HepG2 (cell line): ENCODE data around the gene GRB2. TPM values are rescaled to one million over a fixed set of nuclear protein-coding genes. Genes with fewer than 3 reads are reported as not detected.

Source experiments
- ATAC-seq: fragments of 200-7000 bp; cut with Tn5 transposase; 3 replicates; pipeline ENCODE4 v1.9.1; 2020; ENCODE audit warnings: mild to moderate bottlenecking, moderate library complexity
- BruUV-seq: library from RNA; stranded (reverse); fragments of 400-500 nt; replicated peaks from 2 replicates; lab custom pipeline; 2021; lab: Mats Ljungman, UMichigan
- CTCF ChIA-PET: fragments of 300-600 bp; formaldehyde crosslinking; extraction: SDS; loops from one replicate; lab custom pipeline; 2021; ENCODE audit warnings: low total read pairs, inconsistent platforms, low intra/inter-chr PET ratio; lab: Yijun Ruan, JAX
- POLR2A ChIA-PET: fragments of 350-600 bp; sonication (Branson Sonifier 250); formaldehyde crosslinking; loops from one replicate; lab custom pipeline; 2020; ENCODE audit warnings: antibody characterized with exemption, inconsistent platforms; lab: Yijun Ruan, JAX
- DNase-seq: peaks from one replicate; pipeline ENCODE4 v3.0.0-alpha.2; 2015; ENCODE audit warnings: low spot score
- FAIRE-seq: peaks from 3 replicates; lab custom pipeline; 2011; peaks lifted over from hg19 to GRCh38; lab: Jason Lieb, UNC
- H2AFZ ChIP-seq: one replicate; pipeline ENCODE4 v1.6.1; 2011; ENCODE audit warnings: low read length, inconsistent platforms
- H3K27ac ChIP-seq: fragments of 300-600 bp; 3 replicates; pipeline ENCODE4 v1.8.0; 2011; ENCODE audit warnings: mixed run types, mild to moderate bottlenecking, mixed read lengths, low read length, inconsistent platforms; ENCODE audit not compliant: insufficient read depth; ENCODE audit errors: extremely low read length
- H3K27me3 ChIP-seq, 2 experiments: fragments of 200-600 bp in 1 of 2; 2 replicates in 1 of 2; 3 replicates in 1 of 2; pipeline versions ENCODE4 v1.6.0 to v1.8.0; 2011; ENCODE audit warnings: low read length in 2 of 2, mild to moderate bottlenecking in 2 of 2, moderate library complexity in 2 of 2, inconsistent platforms in 1 of 2; ENCODE audit not compliant: insufficient read depth in 2 of 2, control insufficient read depth in 1 of 2
- H3K36me3 ChIP-seq, 2 experiments: fragments of 200-600 bp in 1 of 2; replicated peaks in 1 of 2; 2 replicates in 1 of 2; 3 replicates in 1 of 2; pipeline versions ENCODE4 v1.5.1 to v1.8.0; 2011; ENCODE audit warnings: low read length in 2 of 2, inconsistent platforms in 1 of 2; ENCODE audit not compliant: insufficient read depth in 2 of 2, control insufficient read depth in 1 of 2
- H3K4me1 ChIP-seq: 2 replicates; pipeline ENCODE4 v1.5.1; 2012; ENCODE audit warnings: low read length, inconsistent platforms; ENCODE audit not compliant: insufficient read depth
- H3K4me2 ChIP-seq: 2 replicates; pipeline ENCODE4 v1.6.0; 2011; ENCODE audit warnings: low read depth, low read length, inconsistent platforms
- H3K4me3 ChIP-seq, 3 experiments: fragments of 200-600 bp in 1 of 3; sonication (generic), shearing (Covaris generic) in 1 of 3; replicated peaks in 1 of 3; 2 replicates each; pipeline ENCODE4 v1.5.1; 2011 to 2016; ENCODE audit warnings: low read length in 3 of 3, inconsistent platforms in 2 of 3, low read depth in 2 of 3, mild to moderate bottlenecking in 2 of 3, control low read depth in 1 of 3, mixed read lengths in 1 of 3; ENCODE audit not compliant: insufficient read depth in 1 of 3
- H3K79me2 ChIP-seq: one replicate; pipeline ENCODE4 v1.6.1; 2011; ENCODE audit warnings: low read length, inconsistent platforms; ENCODE audit not compliant: insufficient read depth
- H3K9ac ChIP-seq: 2 replicates; pipeline ENCODE4 v1.6.0; 2011; ENCODE audit warnings: mild to moderate bottlenecking, low read depth, low read length, inconsistent platforms; ENCODE audit not compliant: insufficient read depth
- H3K9me3 ChIP-seq: 2 replicates; pipeline ENCODE4 v1.5.1; 2012; ENCODE audit warnings: mild to moderate bottlenecking, low read length
- H4K20me1 ChIP-seq: 2 replicates; pipeline ENCODE4 v1.6.0; 2011; ENCODE audit warnings: inconsistent platforms, mild to moderate bottlenecking, low read length, moderate library complexity; ENCODE audit not compliant: insufficient read depth
- ARID5B ChIP-seq: IDR thresholded peaks from 2 replicates; pipeline ENCODE4 v1.4.0; 2020; ENCODE audit warnings: mild to moderate bottlenecking, missing genetic modification reagents
- EED ChIP-seq: sonication (generic); formaldehyde crosslinking; IDR thresholded peaks from 2 replicates; pipeline ENCODE4 v1.5.0; 2020; ENCODE audit warnings: mild to moderate bottlenecking, missing genetic modification reagents
- ZC3H13 ChIP-seq: sonication (generic); formaldehyde crosslinking; IDR thresholded peaks from 2 replicates; pipeline ENCODE4 v1.8.1; 2023; ENCODE audit warnings: mild to moderate bottlenecking, missing genetic modification reagents, moderate library complexity
- ZNF235 ChIP-seq: sonication (generic); formaldehyde crosslinking; IDR thresholded peaks from 2 replicates; pipeline ENCODE4 v1.8.1; 2023; ENCODE audit warnings: mild to moderate bottlenecking, missing genetic modification reagents, borderline replicate concordance
- ZNF687 ChIP-seq: sonication (generic); formaldehyde crosslinking; IDR thresholded peaks from 2 replicates; pipeline ENCODE4 v1.5.1; 2020; ENCODE audit warnings: mild to moderate bottlenecking, missing genetic modification reagents, moderate library complexity
- ZNF761 ChIP-seq: sonication (generic); formaldehyde crosslinking; conservative IDR thresholded peaks from 2 replicates; pipeline ENCODE4 v1.4.0; 2020; ENCODE audit warnings: mild to moderate bottlenecking, missing genetic modification reagents
- WGBS: methylation state at CpG from one replicate; pipeline ENCODE4 v1.1.6; 2017; ENCODE audit warnings: low lambda C conversion rate; 5-methylcytosine and 5-hydroxymethylcytosine counted together
- in situ Hi-C: cut with HindIII; loops from 2 replicates; pipeline ENCODE4 v1.10.0; 2017; ENCODE audit warnings: low pct_unique_long_range_greater_than_20kb; ENCODE audit not compliant: extremely low pct_ligation_motif_present
- intact Hi-C: fragments of 100-400 bp; cut with micrococcal nuclease; formaldehyde crosslinking; loops from one replicate; pipeline ENCODE4 v1.10.0; 2022; ENCODE audit not compliant: unreplicated experiment
- polyA plus RNA-seq, 8 experiments: library from polyadenylated mRNA; depleted of rRNA in 3 of 8; stranded (reverse) in 7 of 8; unstranded in 1 of 8; fragments of >200 nt; fragmentation: Illumina TruSeq in 4 of 8; extraction: Trizol in 4 of 8; gene quantifications; 2 replicates each; pipeline versions ENCODE4 v1.2.1 to v1.2.3, GENCODE V29; 2011 to 2016; ENCODE audit warnings: low read depth in 4 of 8, missing spikeins in 1 of 8, mixed read lengths in 1 of 8; ENCODE audit not compliant: insufficient read depth in 1 of 8
- total RNA-seq, 5 experiments: library from RNA; depleted of rRNA; stranded (reverse); fragments of >200 nt; fragmentation: Illumina TruSeq; extraction: Trizol; gene quantifications; 2 replicates each; pipeline ENCODE4 v1.2.3, GENCODE V29; 2016; ENCODE audit warnings: low read depth in 1 of 5
- TF ChIP-seq, protein P1 (sequence below): sonication (generic); formaldehyde crosslinking; IDR thresholded peaks from 2 replicates; pipeline ENCODE4 v1.4.0; 2020; ENCODE audit warnings: mild to moderate bottlenecking, missing genetic modification reagents
- TF ChIP-seq, protein P2 (sequence below): sonication (generic); formaldehyde crosslinking; IDR thresholded peaks from 2 replicates; pipeline ENCODE4 v1.4.0; 2020; ENCODE audit warnings: missing genetic modification reagents, borderline replicate concordance

GRB2 gene
- total and polyA plus RNA-seq, 2 of the 13 experiments (the other 11 are each of a cell fraction or from before 2014, with no cell fraction given) = 84.6 to 92.3 TPM

- TF ChIP-seq ZNF687 (CRISPR knock-in tag) (no peak; the same call in 1 of the 2 replicates), EED (no peak), ZC3H13 (CRISPR knock-in tag) (peak; percentile 81), ZNF761 (no peak)
- TF ChIP-seq, protein P1, sequence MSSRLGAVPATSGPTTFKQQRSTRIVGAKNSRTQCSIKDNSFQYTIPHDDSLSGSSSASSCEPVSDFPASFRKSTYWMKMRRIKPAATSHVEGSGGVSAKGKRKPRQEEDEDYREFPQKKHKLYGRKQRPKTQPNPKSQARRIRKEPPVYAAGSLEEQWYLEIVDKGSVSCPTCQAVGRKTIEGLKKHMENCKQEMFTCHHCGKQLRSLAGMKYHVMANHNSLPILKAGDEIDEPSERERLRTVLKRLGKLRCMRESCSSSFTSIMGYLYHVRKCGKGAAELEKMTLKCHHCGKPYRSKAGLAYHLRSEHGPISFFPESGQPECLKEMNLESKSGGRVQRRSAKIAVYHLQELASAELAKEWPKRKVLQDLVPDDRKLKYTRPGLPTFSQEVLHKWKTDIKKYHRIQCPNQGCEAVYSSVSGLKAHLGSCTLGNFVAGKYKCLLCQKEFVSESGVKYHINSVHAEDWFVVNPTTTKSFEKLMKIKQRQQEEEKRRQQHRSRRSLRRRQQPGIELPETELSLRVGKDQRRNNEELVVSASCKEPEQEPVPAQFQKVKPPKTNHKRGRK = no peak
These were observed 131.3 kb downstream of the GRB2 start (continued) for GRCh38 chr17:75273977-75274708.

GRCh38 chr17:75272848-75273184 lies 132.7 kb downstream of the GRB2 start:
- Histone ChIP-seq H4K20me1 (no peaks in the 10 kb centered on the region), H3K4me2 (no peak overlapping the region), H2AFZ (no peak overlapping the region), H3K36me3 (peaks cover 10 to 27% of the 10 kb centered on the region in 2 experiments; a peak in 4 of 5 replicates), H3K4me1 (peaks cover 33% of the 10 kb centered on the region), H3K79me2 (peaks cover 6% of the 10 kb centered on the region), H3K27ac (no peak overlapping the region), H3K27me3 (no peaks in the 10 kb centered on the region), H3K4me3 (no peak overlapping the region), H3K9me3 (no peaks in the 10 kb centered on the region), H3K9ac (no peak overlapping the region)
- ATAC-seq (no peak), FAIRE-seq (no peak), DNase-seq (no peak)
- POLR2A ChIA-PET = interaction anchor here (1.1 to 6.6 kb wide), 5 partner anchors 9 to 133 kb away, joined by 3 to 93 read pairs (median 43); partner anchors contain the start of genes GGA3, MRPS7 and SLC25A19
- CTCF ChIA-PET = no interaction called here
- in situ Hi-C loops = no loop called here
- WGBS = 96% methylated on average over 3 of the region's 3 CpGs
- BruUV-seq = no TSS peak
- intact Hi-C loops = no loop called here
- no peak for TF ChIP-seq ZNF235 (CRISPR knock-in tag)
- no peak for TF ChIP-seq ARID5B (CRISPR knock-in tag)
- TF ChIP-seq, protein P2, sequence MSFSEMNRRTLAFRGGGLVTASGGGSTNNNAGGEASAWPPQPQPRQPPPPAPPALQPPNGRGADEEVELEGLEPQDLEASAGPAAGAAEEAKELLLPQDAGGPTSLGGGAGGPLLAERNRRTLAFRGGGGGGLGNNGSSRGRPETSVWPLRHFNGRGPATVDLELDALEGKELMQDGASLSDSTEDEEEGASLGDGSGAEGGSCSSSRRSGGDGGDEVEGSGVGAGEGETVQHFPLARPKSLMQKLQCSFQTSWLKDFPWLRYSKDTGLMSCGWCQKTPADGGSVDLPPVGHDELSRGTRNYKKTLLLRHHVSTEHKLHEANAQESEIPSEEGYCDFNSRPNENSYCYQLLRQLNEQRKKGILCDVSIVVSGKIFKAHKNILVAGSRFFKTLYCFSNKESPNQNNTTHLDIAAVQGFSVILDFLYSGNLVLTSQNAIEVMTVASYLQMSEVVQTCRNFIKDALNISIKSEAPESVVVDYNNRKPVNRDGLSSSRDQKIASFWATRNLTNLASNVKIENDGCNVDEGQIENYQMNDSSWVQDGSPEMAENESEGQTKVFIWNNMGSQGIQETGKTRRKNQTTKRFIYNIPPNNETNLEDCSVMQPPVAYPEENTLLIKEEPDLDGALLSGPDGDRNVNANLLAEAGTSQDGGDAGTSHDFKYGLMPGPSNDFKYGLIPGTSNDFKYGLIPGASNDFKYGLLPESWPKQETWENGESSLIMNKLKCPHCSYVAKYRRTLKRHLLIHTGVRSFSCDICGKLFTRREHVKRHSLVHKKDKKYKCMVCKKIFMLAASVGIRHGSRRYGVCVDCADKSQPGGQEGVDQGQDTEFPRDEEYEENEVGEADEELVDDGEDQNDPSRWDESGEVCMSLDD (CRISPR knock-in tag) = no peak
